ENCODE results near the gene GRAMD2A. TPM values are rescaled to one million over a fixed set of nuclear protein-coding genes. Genes with fewer than 3 reads are reported as not detected.

GRAMD2A gene
- total RNA-seq, 1 donor, result not detected

- no peaks in the 10 kb centered on the region for H3K27me3 ChIP-seq (ENCODE audit: insufficient read depth, low read length)
- DNase-seq (ENCODE audit: insufficient read length, low spot score, missing footprints), result peak; percentile 99
- no peaks in the 10 kb centered on the region for H3K9me3 ChIP-seq (ENCODE audit: low read depth, low read length)
- H2AFZ ChIP-seq (ENCODE audit: low read length), result peak within 1 kb of the TSS; percentile 96
- peak within 1 kb of the TSS; percentile 95 for H3K27ac ChIP-seq (ENCODE audit: low read depth, low read length)
- H3K4me1 ChIP-seq (ENCODE audit: insufficient read depth, low read length), result peaks cover 9% of the 10 kb centered on the region
- peak within 1 kb of the TSS; percentile 82 for H3K4me3 ChIP-seq (ENCODE audit: insufficient read depth, low read length)
- TF ChIP-seq CTCF (IDR thresholded peaks at IDR 0.05; ENCODE audit: extremely low read depth, low read depth, low read length), result no peak
- H4K20me1 ChIP-seq (ENCODE audit: insufficient read depth, low read length), result peaks cover 21% of the 10 kb centered on the region
- peak within 1 kb of the TSS; percentile 93 for H3K4me2 ChIP-seq (ENCODE audit: insufficient read depth, low read length)
- H3K36me3 ChIP-seq (ENCODE audit: insufficient read depth, low read length), result no peaks in the 10 kb centered on the region
- H3K79me2 ChIP-seq (ENCODE audit: insufficient read depth, low read length), result peaks cover 45% of the 10 kb centered on the region
Observed at GRCh38 chr15:72118017-72118978, 79.3 kb downstream of the GRAMD2A start, which contains the start of the genes MYO9A and SENP8. Gene MYO9A, minus strand, starts transcription at chr15:72118150. Its CDS starts 71,587 bp downstream, at chr15:72046563. Gene SENP8, plus strand, starts transcription at chr15:72118403. Its CDS starts 21,221 bp downstream, at chr15:72139624.

GRCh38 chr15:72117486-72118016 is 80.0 kb downstream of the GRAMD2A start:
- Histone ChIP-seq H3K9me3 (ENCODE audit: low read depth, low read length) (no peaks in the 10 kb centered on the region), H4K20me1 (ENCODE audit: insufficient read depth, low read length) (peaks cover 22% of the 10 kb centered on the region), H3K79me2 (ENCODE audit: insufficient read depth, low read length) (peaks cover 52% of the 10 kb centered on the region), H2AFZ (ENCODE audit: low read length) (peak overlapping the region; percentile 88), H3K4me2 (ENCODE audit: insufficient read depth, low read length) (peak overlapping the region; percentile 86), H3K4me3 (ENCODE audit: insufficient read depth, low read length) (peak overlapping the region; percentile 82), H3K27ac (ENCODE audit: low read depth, low read length) (peak overlapping the region; percentile 95), H3K36me3 (ENCODE audit: insufficient read depth, low read length) (no peaks in the 10 kb centered on the region), H3K4me1 (ENCODE audit: insufficient read depth, low read length) (peaks cover 13% of the 10 kb centered on the region), H3K27me3 (ENCODE audit: insufficient read depth, low read length) (no peaks in the 10 kb centered on the region)
- no peak for TF ChIP-seq CTCF (IDR thresholded peaks at IDR 0.05; ENCODE audit: extremely low read depth, low read depth, low read length)
- peak; percentile 93 for DNase-seq (ENCODE audit: insufficient read length, low spot score, missing footprints)

GRCh38 chr15:72116731-72117485 is 80.7 kb downstream of the GRAMD2A start:
- H3K27ac ChIP-seq (ENCODE audit: low read depth, low read length), result peak overlapping the region; percentile 95
- H3K4me3 ChIP-seq (ENCODE audit: insufficient read depth, low read length), result peak overlapping the region; percentile 82
- H4K20me1 ChIP-seq (ENCODE audit: insufficient read depth, low read length), result peaks cover 26% of the 10 kb centered on the region
- peaks cover 13% of the 10 kb centered on the region for H3K4me1 ChIP-seq (ENCODE audit: insufficient read depth, low read length)
- H2AFZ ChIP-seq (ENCODE audit: low read length), result peak overlapping the region; percentile 88
- H3K79me2 ChIP-seq (ENCODE audit: insufficient read depth, low read length), result peaks cover 58% of the 10 kb centered on the region
- no peak for TF ChIP-seq CTCF (IDR thresholded peaks at IDR 0.05; ENCODE audit: extremely low read depth, low read depth, low read length)
- H3K27me3 ChIP-seq (ENCODE audit: insufficient read depth, low read length), result no peaks in the 10 kb centered on the region
- peak; percentile 78 for DNase-seq (ENCODE audit: insufficient read length, low spot score, missing footprints)
- H3K4me2 ChIP-seq (ENCODE audit: insufficient read depth, low read length), result peak overlapping the region; percentile 86
- H3K36me3 ChIP-seq (ENCODE audit: insufficient read depth, low read length), result no peaks in the 10 kb centered on the region
- no peaks in the 10 kb centered on the region for H3K9me3 ChIP-seq (ENCODE audit: low read depth, low read length)
